ENCODE measurements around the gene LRTM2. TPM values are rescaled to one million over a fixed set of nuclear protein-coding genes. Genes with fewer than 3 reads are reported as not detected.

LRTM2 gene
- total RNA-seq, 6 experiments from 2014 or later, result not detected

DNA sequence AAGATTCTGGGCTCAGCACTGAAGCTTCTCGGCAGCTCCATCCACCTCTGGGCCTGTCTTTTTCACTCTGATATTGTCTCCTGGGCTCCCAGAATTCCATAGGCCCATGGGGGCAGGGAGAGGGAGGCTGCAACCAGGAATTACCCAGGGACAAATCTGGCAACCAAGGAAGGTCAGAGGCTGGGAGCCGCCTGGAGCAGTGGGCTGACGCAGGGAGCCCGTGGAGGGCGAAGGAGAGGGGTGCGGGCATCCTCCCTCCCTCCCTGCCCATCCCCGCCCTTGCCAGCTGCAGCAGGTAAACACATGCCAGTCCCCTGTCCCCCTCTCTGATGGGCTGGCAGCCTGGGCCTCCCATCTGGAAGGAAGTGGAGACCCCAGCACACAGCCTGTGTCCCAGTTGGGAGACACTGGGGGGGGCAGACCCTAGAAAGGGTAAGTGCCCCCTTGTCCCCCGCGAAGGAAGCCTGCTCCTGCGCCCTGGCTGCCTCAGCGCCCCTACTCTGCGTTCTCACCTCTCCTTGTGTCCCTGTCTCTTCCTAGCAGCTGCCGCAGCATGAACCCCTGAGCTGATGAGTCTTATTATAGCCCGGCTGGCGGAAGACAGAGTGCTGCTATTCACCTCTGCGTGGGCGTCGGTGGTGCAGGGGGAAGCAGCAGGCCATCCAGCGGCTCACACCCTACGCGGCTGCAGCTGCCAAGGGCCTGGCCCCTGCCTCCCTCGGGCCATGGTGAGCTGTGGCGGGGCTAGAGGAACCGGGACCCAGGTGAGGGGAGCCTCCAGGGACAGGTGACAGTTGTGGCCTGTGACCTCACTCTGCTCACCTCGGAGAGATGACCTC lies 6.7 kb downstream of the LRTM2 start:
- H3K27ac Mint-ChIP-seq, result no peak overlapping the region
- no peak overlapping the region for H3K4me3 Mint-ChIP-seq
- no peaks in the 10 kb centered on the region for H3K9me3 Mint-ChIP-seq
- peaks cover 66% of the 10 kb centered on the region for H3K27me3 Mint-ChIP-seq (ENCODE audit: insufficient read depth)
- TF ChIP-seq, protein P1, sequence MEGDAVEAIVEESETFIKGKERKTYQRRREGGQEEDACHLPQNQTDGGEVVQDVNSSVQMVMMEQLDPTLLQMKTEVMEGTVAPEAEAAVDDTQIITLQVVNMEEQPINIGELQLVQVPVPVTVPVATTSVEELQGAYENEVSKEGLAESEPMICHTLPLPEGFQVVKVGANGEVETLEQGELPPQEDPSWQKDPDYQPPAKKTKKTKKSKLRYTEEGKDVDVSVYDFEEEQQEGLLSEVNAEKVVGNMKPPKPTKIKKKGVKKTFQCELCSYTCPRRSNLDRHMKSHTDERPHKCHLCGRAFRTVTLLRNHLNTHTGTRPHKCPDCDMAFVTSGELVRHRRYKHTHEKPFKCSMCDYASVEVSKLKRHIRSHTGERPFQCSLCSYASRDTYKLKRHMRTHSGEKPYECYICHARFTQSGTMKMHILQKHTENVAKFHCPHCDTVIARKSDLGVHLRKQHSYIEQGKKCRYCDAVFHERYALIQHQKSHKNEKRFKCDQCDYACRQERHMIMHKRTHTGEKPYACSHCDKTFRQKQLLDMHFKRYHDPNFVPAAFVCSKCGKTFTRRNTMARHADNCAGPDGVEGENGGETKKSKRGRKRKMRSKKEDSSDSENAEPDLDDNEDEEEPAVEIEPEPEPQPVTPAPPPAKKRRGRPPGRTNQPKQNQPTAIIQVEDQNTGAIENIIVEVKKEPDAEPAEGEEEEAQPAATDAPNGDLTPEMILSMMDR (IDR thresholded peaks at IDR 0.05), result no peak
- no peaks in the 10 kb centered on the region for H3K36me3 Mint-ChIP-seq (ENCODE audit: low read depth)
- no peaks in the 10 kb centered on the region for H3K4me1 Mint-ChIP-seq (ENCODE audit: low read depth)
- no peak for DNase-seq

- peaks cover 60% of the 10 kb centered on the region for H3K27me3 Mint-ChIP-seq (ENCODE audit: insufficient read depth)
- no peak overlapping the region for H3K27ac Mint-ChIP-seq
- TF ChIP-seq, protein P1 (IDR thresholded peaks at IDR 0.05), result no peak
- H3K4me1 Mint-ChIP-seq (ENCODE audit: low read depth), result no peaks in the 10 kb centered on the region
- no peaks in the 10 kb centered on the region for H3K9me3 Mint-ChIP-seq
- no peak for DNase-seq
- H3K4me3 Mint-ChIP-seq, result no peak overlapping the region
- no peaks in the 10 kb centered on the region for H3K36me3 Mint-ChIP-seq (ENCODE audit: low read depth)
These were observed 7.8 kb downstream of the LRTM2 start for GRCh38 chr12:1827826-1828805.

- Mint-ChIP-seq H3K4me3 (no peak overlapping the region), H3K27me3 (ENCODE audit: insufficient read depth) (peaks cover 58% of the 10 kb centered on the region), H3K27ac (no peak overlapping the region), H3K4me1 (ENCODE audit: low read depth) (no peaks in the 10 kb centered on the region), H3K36me3 (ENCODE audit: low read depth) (no peaks in the 10 kb centered on the region), H3K9me3 (no peaks in the 10 kb centered on the region)
- no peak for DNase-seq
- TF ChIP-seq, protein P1 (IDR thresholded peaks at IDR 0.05), result no peak
These were observed 8.5 kb downstream of the LRTM2 start for GRCh38 chr12:1828856-1829255.

GRCh38 chr12:1829306-1829900 lies 9.0 kb downstream of the LRTM2 start:
- H3K4me1 Mint-ChIP-seq (ENCODE audit: low read depth), result no peaks in the 10 kb centered on the region
- H3K9me3 Mint-ChIP-seq, result no peaks in the 10 kb centered on the region
- H3K36me3 Mint-ChIP-seq (ENCODE audit: low read depth), result no peaks in the 10 kb centered on the region
- TF ChIP-seq, protein P1 (IDR thresholded peaks at IDR 0.05), result no peak
- H3K4me3 Mint-ChIP-seq, result no peak overlapping the region
- DNase-seq, result no peak
- H3K27ac Mint-ChIP-seq, result no peak overlapping the region
- peaks cover 57% of the 10 kb centered on the region for H3K27me3 Mint-ChIP-seq (ENCODE audit: insufficient read depth)

DNA sequence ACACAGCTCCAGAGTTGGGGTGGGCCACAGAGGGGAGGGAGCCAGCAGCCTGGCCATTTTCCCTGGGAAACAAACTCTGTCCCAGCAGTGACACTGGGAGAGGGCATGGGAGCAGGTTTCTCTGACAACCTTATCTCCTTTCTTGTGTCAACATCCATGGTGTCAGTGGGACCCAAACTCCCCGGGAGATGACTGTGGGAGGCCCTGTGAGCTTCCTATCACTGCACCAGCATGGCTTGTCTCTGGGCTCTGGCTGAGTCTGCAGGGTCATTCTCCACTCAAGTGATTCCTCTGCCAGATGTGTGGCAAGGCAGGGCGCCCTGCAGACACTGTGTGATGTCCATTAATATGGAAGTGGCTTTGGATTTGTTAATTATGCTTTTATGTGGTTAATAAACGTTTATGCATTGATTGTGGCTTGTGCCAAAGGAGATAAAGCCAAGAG lies 10.1 kb downstream of the LRTM2 start:
- H3K9me3 Mint-ChIP-seq, result no peaks in the 10 kb centered on the region
- no peak overlapping the region for H3K27ac Mint-ChIP-seq
- peaks cover 58% of the 10 kb centered on the region for H3K27me3 Mint-ChIP-seq (ENCODE audit: insufficient read depth)
- H3K4me3 Mint-ChIP-seq, result no peak overlapping the region
- TF ChIP-seq, protein P1 (IDR thresholded peaks at IDR 0.05), result no peak
- no peaks in the 10 kb centered on the region for H3K4me1 Mint-ChIP-seq (ENCODE audit: low read depth)
- H3K36me3 Mint-ChIP-seq (ENCODE audit: low read depth), result no peaks in the 10 kb centered on the region
- no peak for DNase-seq
